Measurements from ENCODE around the gene ZNF277.

The ZNF277 gene

GRCh38 chr7:112288301-112288700 is 81.8 kb downstream of the ZNF277 start:
- CTCF ChIA-PET: no interaction called here
- Histone ChIP-seq H3K36me3 (ENCODE audit: control insufficient read depth in 2 of 2, insufficient read depth in 1 of 2, low read length in 2 of 2) (no peaks in the 10 kb centered on the region; a peak in 1 of 3 replicates), H3K4me3 (ENCODE audit: low read depth, low read length) (no peak overlapping the region), H3K4me1 (ENCODE audit: control insufficient read depth, insufficient read depth, low read length) (no peaks in the 10 kb centered on the region), H3K27ac (ENCODE audit: extremely low read depth, low read depth, low read length) (no peak overlapping the region), H3K9me3 (ENCODE audit: control insufficient read depth, insufficient read depth, low read depth, low read length) (no peaks in the 10 kb centered on the region)
- no peak for TF ChIP-seq ZNF155 (tag by site-specific recombination; IDR thresholded peaks at IDR 0.05)
- no peak for TF ChIP-seq ZNF335 (tag by site-specific recombination; conservative IDR thresholded peaks at IDR 0.05)
- no peak for TF ChIP-seq OVOL3 (tag by site-specific recombination; IDR thresholded peaks at IDR 0.05)
- no peak for TF ChIP-seq ZNF426 (tag by site-specific recombination; IDR thresholded peaks at IDR 0.05)
- TF ChIP-seq ZXDB (tag by site-specific recombination; IDR thresholded peaks at IDR 0.05): no peak
- no peak for TF ChIP-seq ZNF37A (tag by site-specific recombination; IDR thresholded peaks at IDR 0.05)
- no peak for TF ChIP-seq ZFP3 (tag by site-specific recombination; IDR thresholded peaks at IDR 0.05; ENCODE audit: low read depth)
- no peak for TF ChIP-seq FEZF1 (tag by site-specific recombination; IDR thresholded peaks at IDR 0.05)
- no peak for TF ChIP-seq ZNF114 (tag by site-specific recombination; IDR thresholded peaks at IDR 0.05)
- no peak for TF ChIP-seq ZNF184 (tag by site-specific recombination; IDR thresholded peaks at IDR 0.05)
- no peak for TF ChIP-seq ZNF548 (tag by site-specific recombination; IDR thresholded peaks at IDR 0.05)
- no peak for TF ChIP-seq ZNF473 (tag by site-specific recombination; IDR thresholded peaks at IDR 0.05)
- TF ChIP-seq TSHZ1 (tag by site-specific recombination; IDR thresholded peaks at IDR 0.05; ENCODE audit: borderline replicate concordance): no peak
- TF ChIP-seq ZBTB48 (tag by site-specific recombination; IDR thresholded peaks at IDR 0.05): no peak
- TF ChIP-seq ZNF561 (tag by site-specific recombination; IDR thresholded peaks at IDR 0.05; ENCODE audit: borderline replicate concordance): no peak
- no peak for TF ChIP-seq GLIS2 (tag by site-specific recombination; IDR thresholded peaks at IDR 0.05)
- no peak for TF ChIP-seq ZNF529 (tag by site-specific recombination; IDR thresholded peaks at IDR 0.05; ENCODE audit: insufficient replicate concordance)
- POLR2A ChIA-PET: no interaction called here

- POLR2A ChIA-PET: no interaction called here
- no peaks in the 10 kb centered on the region for H3K4me1 ChIP-seq (ENCODE audit: control insufficient read depth, insufficient read depth, low read length)
- CTCF ChIA-PET: no interaction called here
- no peak overlapping the region for H3K4me3 ChIP-seq (ENCODE audit: low read depth, low read length)
- H3K27ac ChIP-seq (ENCODE audit: extremely low read depth, low read depth, low read length): no peak overlapping the region
- no peaks in the 10 kb centered on the region; a peak in 1 of 3 replicates for H3K36me3 ChIP-seq (ENCODE audit: control insufficient read depth in 2 of 2, insufficient read depth in 1 of 2, low read length in 2 of 2)
- no peaks in the 10 kb centered on the region for H3K9me3 ChIP-seq (ENCODE audit: control insufficient read depth, insufficient read depth, low read depth, low read length)
- TF ChIP-seq HOXC10 (CRISPR knock-in tag; IDR thresholded peaks at IDR 0.05) (no peak), ZNF555 (tag by site-specific recombination; conservative IDR thresholded peaks at IDR 0.05) (no peak), ZNF473 (tag by site-specific recombination; IDR thresholded peaks at IDR 0.05) (no peak), ZEB2 (tag by site-specific recombination; IDR thresholded peaks at IDR 0.05) (no peak), ZNF362 (tag by site-specific recombination; IDR thresholded peaks at IDR 0.05) (no peak), ZNF510 (tag by site-specific recombination; IDR thresholded peaks at IDR 0.05; ENCODE audit: insufficient replicate concordance) (no peak), ZNF701 (tag by site-specific recombination; IDR thresholded peaks at IDR 0.05) (no peak), ZNF571 (tag by site-specific recombination; IDR thresholded peaks at IDR 0.05) (no peak), ZNF394 (tag by site-specific recombination; IDR thresholded peaks at IDR 0.05; ENCODE audit: borderline replicate concordance) (no peak), ZNF658 (tag by site-specific recombination; IDR thresholded peaks at IDR 0.05) (no peak), ZBTB7A (tag by site-specific recombination; IDR thresholded peaks at IDR 0.05; ENCODE audit: low read depth) (no peak), ZSCAN30 (tag by site-specific recombination; IDR thresholded peaks at IDR 0.05) (no peak), ZNF155 (tag by site-specific recombination; IDR thresholded peaks at IDR 0.05) (no peak), ZNF610 (tag by site-specific recombination; IDR thresholded peaks at IDR 0.05; ENCODE audit: borderline replicate concordance) (no peak), IKZF3 (tag by site-specific recombination; IDR thresholded peaks at IDR 0.05) (no peak), ZNF843 (tag by site-specific recombination; IDR thresholded peaks at IDR 0.05) (no peak), ZNF585B (tag by site-specific recombination; IDR thresholded peaks at IDR 0.05) (no peak), KLF17 (tag by site-specific recombination; IDR thresholded peaks at IDR 0.05) (no peak), ZNF23 (tag by site-specific recombination; IDR thresholded peaks at IDR 0.05; ENCODE audit: borderline replicate concordance) (no peak)
These were observed 83.6 kb downstream of the ZNF277 start for GRCh38 chr7:112290065-112290464.
